ENCODE measurements around the gene RPUSD4. TPM values are rescaled to one million over a fixed set of nuclear protein-coding genes. Genes with fewer than 3 reads are reported as not detected.

The RPUSD4 gene
- total and polyA plus RNA-seq, 7 experiments from 2014 or later: 15.4 to 49.6 (median 33.8) TPM

- Histone ChIP-seq H3K27me3 (ENCODE audit: control insufficient read depth in 2 of 2, insufficient read depth in 2 of 2, low read length in 2 of 2) (no peaks in the 10 kb centered on the region), H3K4me1 (ENCODE audit: control insufficient read depth in 2 of 2, insufficient read depth in 2 of 2, low read length in 2 of 2) (no peaks in the 10 kb centered on the region), H3K36me3 (ENCODE audit: control insufficient read depth in 2 of 3, insufficient read depth in 3 of 3, low read length in 3 of 3) (peaks cover 0 to 63% (median 7%) of the 10 kb centered on the region in 3 experiments), H3K27ac (ENCODE audit: low read depth, low read length) (no peak overlapping the region), H3K9me3 (ENCODE audit: control insufficient read depth in 2 of 3, low read length in 3 of 3) (peaks cover 0 to 2% (median 0%) of the 10 kb centered on the region in 3 experiments), H3K4me3 (ENCODE audit: low read length) (no peak overlapping the region)
- ChIA-PET CTCF (interaction anchor here (1.9 to 2.4 kb wide), 2 partner anchors 250 to 268 kb away, joined by 4 to 30 read pairs; no protein-coding TSS in a partner anchor), POLR2A (no interaction called here)
- Mint-ChIP-seq H3K27ac (no peak overlapping the region), H3K36me3 (peaks cover 11 to 40% (median 21%) of the 10 kb centered on the region in 5 donors), H3K4me3 (no peak overlapping the region), H3K27me3 (no peaks in the 10 kb centered on the region), H3K9me3 (peaks cover 0 to 6% (median 0%) of the 10 kb centered on the region in 11 donors), H3K4me1 (peaks cover 0 to 5% (median under 1%) of the 10 kb centered on the region in 7 donors)
- DNase-seq (no peak), ATAC-seq (no peak)
- intact Hi-C loops (cut with micrococcal nuclease): no loop called here
Observed at GRCh38 chr11:126192361-126192760, 19.1 kb downstream of the RPUSD4 start.

DNA sequence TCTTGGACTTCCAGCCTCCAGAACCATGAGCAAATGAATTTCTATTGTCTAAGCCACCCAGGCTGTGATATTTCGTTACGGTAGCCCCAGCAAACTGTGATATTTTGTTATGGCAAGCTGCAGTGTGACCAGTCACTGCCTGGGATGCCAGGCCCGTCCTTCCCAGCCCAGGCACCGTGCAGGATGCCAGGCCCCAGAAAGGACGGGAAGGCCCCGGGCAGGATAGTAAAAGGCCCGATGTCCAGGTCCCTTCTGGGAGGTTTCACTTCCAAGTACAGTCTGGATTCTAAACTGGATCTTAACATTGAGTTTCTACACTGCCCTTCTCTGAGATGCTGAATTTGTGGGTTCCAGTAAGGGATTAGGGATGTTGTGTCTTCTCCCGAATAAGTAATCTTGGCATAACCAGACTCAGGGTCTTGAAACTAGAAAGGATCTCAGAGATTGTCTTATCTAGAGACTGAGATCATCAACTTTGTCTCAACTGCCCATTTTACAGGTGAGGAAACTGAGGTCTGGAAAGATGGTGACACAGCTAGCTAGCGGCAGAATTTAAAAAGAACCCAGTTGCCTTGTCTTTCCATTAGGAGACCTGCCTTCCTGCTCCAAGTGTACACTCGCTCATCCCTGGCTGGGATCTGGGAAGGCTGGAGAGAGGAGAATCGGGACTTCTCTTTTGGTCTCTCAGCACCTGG, 19.9 kb downstream of the RPUSD4 start:
- no peak for DNase-seq
- H3K4me3 Mint-ChIP-seq: no peak overlapping the region
- CTCF ChIA-PET: interaction anchor here (1.9 kb wide), 1 partner anchor 249 kb away, joined by 4 read pairs; no protein-coding TSS in a partner anchor
- no peaks in the 10 kb centered on the region for H3K27me3 Mint-ChIP-seq
- Histone ChIP-seq H3K4me3 (ENCODE audit: low read length) (no peak overlapping the region), H3K27ac (ENCODE audit: low read depth, low read length) (no peak overlapping the region), H3K4me1 (ENCODE audit: control insufficient read depth in 2 of 2, insufficient read depth in 2 of 2, low read length in 2 of 2) (no peaks in the 10 kb centered on the region), H3K9me3 (ENCODE audit: control insufficient read depth in 2 of 3, low read length in 3 of 3) (no peaks in the 10 kb centered on the region), H3K36me3 (ENCODE audit: control insufficient read depth in 2 of 3, insufficient read depth in 3 of 3, low read length in 3 of 3) (peaks cover 0 to 54% (median 4%) of the 10 kb centered on the region in 3 experiments), H3K27me3 (ENCODE audit: control insufficient read depth in 2 of 2, insufficient read depth in 2 of 2, low read length in 2 of 2) (no peaks in the 10 kb centered on the region)
- no peak overlapping the region for H3K27ac Mint-ChIP-seq
- POLR2A ChIA-PET: no interaction called here
- intact Hi-C loops (cut with micrococcal nuclease): no loop called here
- ATAC-seq: no peak
- H3K9me3 Mint-ChIP-seq: peaks cover 0 to 5% (median 0%) of the 10 kb centered on the region in 11 donors
- peaks cover 4 to 37% (median 13%) of the 10 kb centered on the region in 5 donors for H3K36me3 Mint-ChIP-seq
- peaks cover 0 to 9% (median 4%) of the 10 kb centered on the region in 7 donors for H3K4me1 Mint-ChIP-seq

- POLR2A ChIA-PET: no interaction called here
Observed at GRCh38 chr11:126190792-126191191, 20.7 kb downstream of the RPUSD4 start.

DNA sequence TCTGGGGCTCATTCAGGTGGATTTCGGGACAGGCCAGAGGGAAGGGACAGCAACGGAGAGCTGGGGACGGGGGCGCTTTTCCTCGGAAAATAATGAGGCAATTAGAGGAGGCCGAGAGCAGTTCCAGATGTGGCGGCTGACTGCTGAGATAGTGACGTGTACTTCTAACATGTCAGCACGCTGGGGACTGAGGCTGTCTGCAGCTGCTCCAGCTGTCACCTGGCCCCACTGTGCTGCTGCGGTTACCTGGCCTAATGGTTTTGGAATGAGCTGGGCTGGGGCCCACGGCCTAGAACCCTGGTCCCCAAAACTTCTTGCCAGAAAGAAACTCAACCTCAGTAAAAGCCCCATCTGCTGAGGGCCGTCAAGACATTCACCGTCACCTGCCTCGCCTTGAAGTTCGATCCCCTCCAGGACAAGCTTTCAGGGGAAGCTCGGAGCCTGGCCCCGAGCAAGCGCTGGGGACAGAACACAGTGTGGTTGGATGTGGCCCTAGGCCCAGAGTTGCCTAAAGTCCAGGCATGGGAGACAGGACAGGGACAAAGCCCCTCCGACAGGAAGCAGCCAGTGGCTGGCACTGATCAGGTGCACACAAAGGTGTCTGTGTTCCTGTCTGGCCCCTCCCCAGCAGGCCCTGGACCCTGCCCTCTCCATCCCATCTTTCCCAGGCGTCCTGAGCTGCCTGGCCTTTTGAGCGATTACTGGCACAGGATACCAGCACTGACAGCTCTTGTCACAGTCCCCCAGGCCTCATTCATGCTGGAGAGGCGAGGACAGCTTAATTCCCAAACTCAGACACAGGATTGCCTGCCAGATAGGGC, 22.1 kb downstream of the RPUSD4 start:
- peaks cover 0 to 9% (median 3%) of the 10 kb centered on the region in 7 donors for H3K4me1 Mint-ChIP-seq
- CTCF ChIA-PET: interaction anchor here (1.0 to 1.3 kb wide), 4 partner anchors 129 to 266 kb away, joined by 3 to 4 read pairs (median 3); partner anchors contain the start of gene VSIG10L2
- Histone ChIP-seq H3K36me3 (ENCODE audit: control insufficient read depth in 2 of 3, insufficient read depth in 3 of 3, low read length in 3 of 3) (peaks cover 0 to 44% (median 4%) of the 10 kb centered on the region in 3 experiments), H3K27ac (ENCODE audit: low read depth, low read length) (no peak overlapping the region), H3K9me3 (ENCODE audit: control insufficient read depth in 2 of 3, low read length in 3 of 3) (no peaks in the 10 kb centered on the region), H3K4me3 (ENCODE audit: low read length) (no peak overlapping the region), H3K27me3 (ENCODE audit: control insufficient read depth in 2 of 2, insufficient read depth in 2 of 2, low read length in 2 of 2) (no peaks in the 10 kb centered on the region), H3K4me1 (ENCODE audit: control insufficient read depth in 2 of 2, insufficient read depth in 2 of 2, low read length in 2 of 2) (no peaks in the 10 kb centered on the region)
- ATAC-seq (no peak), DNase-seq (peak in 1 of 9 donors; percentile 3)
- intact Hi-C loops (cut with micrococcal nuclease): no loop called here
- H3K27me3 Mint-ChIP-seq: no peaks in the 10 kb centered on the region
- H3K4me3 Mint-ChIP-seq: no peak overlapping the region
- no peak overlapping the region for H3K27ac Mint-ChIP-seq
- POLR2A ChIA-PET: no interaction called here
- H3K9me3 Mint-ChIP-seq: no peaks in the 10 kb centered on the region
- peaks cover 0 to 21% (median 5%) of the 10 kb centered on the region in 5 donors for H3K36me3 Mint-ChIP-seq

More at GRCh38 chr11:126190792-126191191, 20.7 kb downstream of the RPUSD4 start:
- Histone ChIP-seq H3K4me1 (ENCODE audit: control insufficient read depth in 2 of 2, insufficient read depth in 2 of 2, low read length in 2 of 2) (no peaks in the 10 kb centered on the region), H3K27me3 (ENCODE audit: control insufficient read depth in 2 of 2, insufficient read depth in 2 of 2, low read length in 2 of 2) (no peaks in the 10 kb centered on the region), H3K9me3 (ENCODE audit: control insufficient read depth in 2 of 3, low read length in 3 of 3) (no peaks in the 10 kb centered on the region), H3K36me3 (ENCODE audit: control insufficient read depth in 2 of 3, insufficient read depth in 3 of 3, low read length in 3 of 3) (peaks cover 0 to 50% (median 4%) of the 10 kb centered on the region in 3 experiments), H3K4me3 (ENCODE audit: low read length) (no peak overlapping the region), H3K27ac (ENCODE audit: low read depth, low read length) (no peak overlapping the region)
- DNase-seq (peak in 1 of 9 donors; percentile 0), ATAC-seq (no peak)
- intact Hi-C loops (cut with micrococcal nuclease): no loop called here
- peaks cover 0 to 9% (median 4%) of the 10 kb centered on the region in 7 donors for H3K4me1 Mint-ChIP-seq
- H3K27ac Mint-ChIP-seq: peak overlapping the region in 1 of 9 donors; percentile 9
- H3K9me3 Mint-ChIP-seq: peaks cover 0 to 1% (median 0%) of the 10 kb centered on the region in 11 donors
- H3K36me3 Mint-ChIP-seq: peaks cover 0 to 31% (median 8%) of the 10 kb centered on the region in 5 donors
- H3K4me3 Mint-ChIP-seq: no peak overlapping the region
- CTCF ChIA-PET: interaction anchor here (1.9 kb wide), 1 partner anchor 248 kb away, joined by 4 read pairs; no protein-coding TSS in a partner anchor
- H3K27me3 Mint-ChIP-seq: no peaks in the 10 kb centered on the region

GRCh38 chr11:126188332-126189108, 22.9 kb downstream of the RPUSD4 start:
- Mint-ChIP-seq H3K27ac (peak overlapping the region in 2 of 9 donors; percentile 41 to 67), H3K36me3 (peaks cover 0 to 21% (median 5%) of the 10 kb centered on the region in 5 donors), H3K4me3 (no peak overlapping the region), H3K27me3 (no peaks in the 10 kb centered on the region), H3K4me1 (peaks cover 0 to 9% (median 2%) of the 10 kb centered on the region in 7 donors), H3K9me3 (no peaks in the 10 kb centered on the region)
- no peak overlapping the region for H3K27ac ChIP-seq (ENCODE audit: low read depth, low read length)
- H3K9me3 ChIP-seq (ENCODE audit: control insufficient read depth in 2 of 3, low read length in 3 of 3): no peaks in the 10 kb centered on the region
- ChIA-PET POLR2A (no interaction called here), CTCF (interaction anchor here (0.7 to 1.3 kb wide), 2 partner anchors 264 to 266 kb away, joined by 3 read pairs; no protein-coding TSS in a partner anchor)
- no peak overlapping the region for H3K4me3 ChIP-seq (ENCODE audit: low read length)
- ATAC-seq: no peak
- H3K4me1 ChIP-seq (ENCODE audit: control insufficient read depth in 2 of 2, insufficient read depth in 2 of 2, low read length in 2 of 2): no peaks in the 10 kb centered on the region
- peak in 1 of 9 donors; percentile 1 for DNase-seq
- peaks cover 0 to 44% (median 4%) of the 10 kb centered on the region in 3 experiments for H3K36me3 ChIP-seq (ENCODE audit: control insufficient read depth in 2 of 3, insufficient read depth in 3 of 3, low read length in 3 of 3)
- intact Hi-C loops (cut with micrococcal nuclease): no loop called here
- H3K27me3 ChIP-seq (ENCODE audit: control insufficient read depth in 2 of 2, insufficient read depth in 2 of 2, low read length in 2 of 2): no peaks in the 10 kb centered on the region
